Measurements from ENCODE around the gene FARS2. TPM values are rescaled to one million over a fixed set of nuclear protein-coding genes. Genes with fewer than 3 reads are reported as not detected.

Gene FARS2
- total RNA-seq, 1 experiment from 2014 or later: 17.8 TPM

- TF ChIP-seq CTCF (conservative IDR thresholded peaks at IDR 0.05; ENCODE audit: low read depth, low read length) (no peak), EZH2 (IDR thresholded peaks at IDR 0.05; ENCODE audit: borderline replicate concordance, low read depth, low read length, poor library complexity, severe bottlenecking) (no peak)
- Histone ChIP-seq H3K4me3 (ENCODE audit: low read depth, low read length, poor library complexity, severe bottlenecking) (no peak overlapping the region), H3K27ac (ENCODE audit: low read depth, low read length, poor library complexity, severe bottlenecking) (no peak overlapping the region), H3K9me3 (ENCODE audit: low read depth, low read length, poor library complexity, severe bottlenecking) (peaks cover 8% of the 10 kb centered on the region), H3K36me3 (ENCODE audit: insufficient read depth, low read length, poor library complexity, severe bottlenecking) (no peaks in the 10 kb centered on the region), H3K27me3 (replicated peaks; ENCODE audit: insufficient read depth, low read depth, low read length, poor library complexity) (no peaks in the 10 kb centered on the region), H3K4me1 (ENCODE audit: insufficient read depth, low read length, poor library complexity, severe bottlenecking) (peaks cover 4% of the 10 kb centered on the region)
- no TSS peak for BruUV-seq (replicated peaks)
- intact Hi-C loops (cut with micrococcal nuclease; ENCODE audit: unreplicated experiment): no loop called here
- CTCF ChIA-PET: interaction anchor here (0.7 kb wide), 1 partner anchor 133 kb away, joined by 3 read pairs; no protein-coding TSS in a partner anchor
- DNase-seq (ENCODE audit: low spot score): no peak
- POLR2A ChIA-PET (ENCODE audit: low non-redundant PET): no interaction called here
These were observed 375.1 kb downstream of the FARS2 start for GRCh38 chr6:5636210-5637030.

GRCh38 chr6:5637714-5638113 lies 376.4 kb downstream of the FARS2 start:
- BruUV-seq (replicated peaks): no TSS peak
- CTCF ChIA-PET: no interaction called here
- no peak overlapping the region for H3K27ac ChIP-seq (ENCODE audit: low read depth, low read length, poor library complexity, severe bottlenecking)
- no peaks in the 10 kb centered on the region for H3K27me3 ChIP-seq (replicated peaks; ENCODE audit: insufficient read depth, low read depth, low read length, poor library complexity)
- no peak for DNase-seq (ENCODE audit: low spot score)
- H3K4me1 ChIP-seq (ENCODE audit: insufficient read depth, low read length, poor library complexity, severe bottlenecking): peaks cover 3% of the 10 kb centered on the region
- intact Hi-C loops (cut with micrococcal nuclease; ENCODE audit: unreplicated experiment): no loop called here
- peaks cover 8% of the 10 kb centered on the region for H3K9me3 ChIP-seq (ENCODE audit: low read depth, low read length, poor library complexity, severe bottlenecking)
- TF ChIP-seq EZH2 (IDR thresholded peaks at IDR 0.05; ENCODE audit: borderline replicate concordance, low read depth, low read length, poor library complexity, severe bottlenecking) (no peak), CTCF (conservative IDR thresholded peaks at IDR 0.05; ENCODE audit: low read depth, low read length) (no peak)
- no peaks in the 10 kb centered on the region for H3K36me3 ChIP-seq (ENCODE audit: insufficient read depth, low read length, poor library complexity, severe bottlenecking)
- H3K4me3 ChIP-seq (ENCODE audit: low read depth, low read length, poor library complexity, severe bottlenecking): no peak overlapping the region
- POLR2A ChIA-PET (ENCODE audit: low non-redundant PET): no interaction called here

GRCh38 chr6:5638666-5639065 lies 377.4 kb downstream of the FARS2 start:
- H3K36me3 ChIP-seq (ENCODE audit: insufficient read depth, low read length, poor library complexity, severe bottlenecking): no peaks in the 10 kb centered on the region
- TF ChIP-seq EZH2 (IDR thresholded peaks at IDR 0.05; ENCODE audit: borderline replicate concordance, low read depth, low read length, poor library complexity, severe bottlenecking): no peak
- intact Hi-C loops (cut with micrococcal nuclease; ENCODE audit: unreplicated experiment): no loop called here
- H3K9me3 ChIP-seq (ENCODE audit: low read depth, low read length, poor library complexity, severe bottlenecking): peaks cover 8% of the 10 kb centered on the region
- no TSS peak for BruUV-seq (replicated peaks)
- no peak for DNase-seq (ENCODE audit: low spot score)
- no peak overlapping the region for H3K27ac ChIP-seq (ENCODE audit: low read depth, low read length, poor library complexity, severe bottlenecking)
- H3K4me1 ChIP-seq (ENCODE audit: insufficient read depth, low read length, poor library complexity, severe bottlenecking): no peaks in the 10 kb centered on the region
- CTCF ChIA-PET: no interaction called here
- H3K4me3 ChIP-seq (ENCODE audit: low read depth, low read length, poor library complexity, severe bottlenecking): no peak overlapping the region
- H3K27me3 ChIP-seq (replicated peaks; ENCODE audit: insufficient read depth, low read depth, low read length, poor library complexity): no peaks in the 10 kb centered on the region
- POLR2A ChIA-PET (ENCODE audit: low non-redundant PET): no interaction called here

GRCh38 chr6:5639193-5639592 lies 377.9 kb downstream of the FARS2 start:
- POLR2A ChIA-PET (ENCODE audit: low non-redundant PET): no interaction called here
- peaks cover 8% of the 10 kb centered on the region for H3K9me3 ChIP-seq (ENCODE audit: low read depth, low read length, poor library complexity, severe bottlenecking)
- intact Hi-C loops (cut with micrococcal nuclease; ENCODE audit: unreplicated experiment): no loop called here
- no peak for DNase-seq (ENCODE audit: low spot score)
- no TSS peak for BruUV-seq (replicated peaks)
- no peaks in the 10 kb centered on the region for H3K27me3 ChIP-seq (replicated peaks; ENCODE audit: insufficient read depth, low read depth, low read length, poor library complexity)
- no peak overlapping the region for H3K4me3 ChIP-seq (ENCODE audit: low read depth, low read length, poor library complexity, severe bottlenecking)
- no peaks in the 10 kb centered on the region for H3K36me3 ChIP-seq (ENCODE audit: insufficient read depth, low read length, poor library complexity, severe bottlenecking)
- TF ChIP-seq EZH2 (IDR thresholded peaks at IDR 0.05; ENCODE audit: borderline replicate concordance, low read depth, low read length, poor library complexity, severe bottlenecking) (no peak), CTCF (conservative IDR thresholded peaks at IDR 0.05; ENCODE audit: low read depth, low read length) (no peak)
- no peak overlapping the region for H3K27ac ChIP-seq (ENCODE audit: low read depth, low read length, poor library complexity, severe bottlenecking)
- CTCF ChIA-PET: no interaction called here
- no peaks in the 10 kb centered on the region for H3K4me1 ChIP-seq (ENCODE audit: insufficient read depth, low read length, poor library complexity, severe bottlenecking)

All from A673 (cell line).